GM18951 (cell line): Measurements from ENCODE around the gene LIN7C.

Experiments
- POLR2A ChIP-seq: IDR thresholded peaks from 4 replicates; pipeline ENCODE4 v1.6.1; 2011; ENCODE audit warnings: mild to moderate bottlenecking; ENCODE audit not compliant: insufficient read length, insufficient read depth; ENCODE audit errors: extremely low read depth
- in situ Hi-C: fragments of 300-500 bp; cut with MboI; formaldehyde crosslinking; loops from one replicate; pipeline ENCODE4 v1.12.0; 2022; ENCODE audit warnings: low sequenced_read_pairs, mixed read lengths, inconsistent platforms; ENCODE audit not compliant: unreplicated experiment

The LIN7C gene

DNA sequence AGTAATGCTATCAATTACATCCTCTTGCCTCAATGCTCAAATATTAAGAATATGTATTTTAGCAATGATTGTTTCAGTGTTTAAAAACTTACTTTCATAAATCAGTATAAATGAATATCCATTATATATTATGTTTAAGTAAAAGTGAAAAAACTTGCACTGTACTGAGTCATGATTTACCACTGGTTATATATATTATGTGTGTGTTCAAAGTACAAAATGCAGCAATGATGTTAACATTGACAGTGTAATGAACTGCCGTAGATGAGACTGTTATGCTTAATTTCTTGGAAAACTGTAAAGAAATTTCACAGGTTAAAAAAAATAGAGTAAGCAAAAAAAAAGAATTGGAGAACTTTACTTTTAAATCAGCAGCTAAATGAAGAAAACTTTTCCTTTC is 8.7 kb downstream of the LIN7C start:
- in situ Hi-C loops = loop anchor here (10.0 to 25.0 kb wide), 2 partner anchors 313 to 736 kb away; no protein-coding TSS in a partner anchor
- no peak for TF ChIP-seq POLR2A

DNA sequence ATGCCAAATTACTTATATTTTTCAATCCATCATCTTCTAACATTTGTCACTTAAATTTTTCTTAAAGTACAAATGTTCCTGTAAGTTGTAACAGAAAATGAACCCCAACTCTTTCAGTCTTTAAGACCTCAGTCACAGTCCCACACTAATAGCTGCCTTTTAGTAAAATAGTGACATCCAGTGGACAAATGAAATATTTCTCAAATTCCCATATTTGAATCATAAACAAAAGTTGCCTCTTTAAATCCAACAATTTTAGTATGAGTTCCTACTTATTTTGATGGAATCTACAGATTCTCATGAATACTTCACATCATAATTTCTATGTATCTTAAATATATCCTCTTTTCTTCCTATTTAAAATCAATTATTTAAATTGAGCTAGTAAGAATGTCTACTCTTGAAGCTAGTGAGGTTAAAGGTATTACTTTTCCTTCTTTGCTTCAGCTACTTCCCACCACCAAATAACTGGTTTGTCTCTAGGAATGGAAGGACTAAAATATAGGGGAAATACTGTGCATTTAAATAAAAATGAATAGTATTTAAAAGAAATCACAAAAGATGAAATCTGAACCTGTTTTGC is 9.2 kb downstream of the LIN7C start:
- in situ Hi-C loops = loop anchor here (10.0 to 25.0 kb wide), 2 partner anchors 313 to 735 kb away; no protein-coding TSS in a partner anchor
- TF ChIP-seq POLR2A = no peak

DNA sequence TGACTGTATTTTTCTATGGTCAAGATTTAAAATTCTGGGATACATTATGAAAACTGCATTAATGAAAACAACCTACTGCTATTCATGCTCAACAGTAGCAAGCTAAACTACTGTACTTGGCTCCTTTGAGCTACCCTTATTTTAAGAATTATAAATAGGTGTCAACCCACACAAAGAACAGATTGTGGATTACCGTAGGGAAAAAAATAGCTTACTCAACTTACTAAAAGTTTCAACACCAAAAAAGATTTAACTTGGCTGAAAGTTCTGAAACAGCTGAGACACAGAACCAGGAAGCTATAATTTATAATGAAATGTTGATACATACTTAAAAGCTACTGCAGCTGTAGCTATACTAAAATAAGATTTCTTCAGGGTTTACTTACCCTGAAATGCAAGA is 10.1 kb downstream of the LIN7C start:
- TF ChIP-seq POLR2A = no peak
- in situ Hi-C loops = loop anchor here (10.0 to 25.0 kb wide), 2 partner anchors 312 to 734 kb away; no protein-coding TSS in a partner anchor

DNA sequence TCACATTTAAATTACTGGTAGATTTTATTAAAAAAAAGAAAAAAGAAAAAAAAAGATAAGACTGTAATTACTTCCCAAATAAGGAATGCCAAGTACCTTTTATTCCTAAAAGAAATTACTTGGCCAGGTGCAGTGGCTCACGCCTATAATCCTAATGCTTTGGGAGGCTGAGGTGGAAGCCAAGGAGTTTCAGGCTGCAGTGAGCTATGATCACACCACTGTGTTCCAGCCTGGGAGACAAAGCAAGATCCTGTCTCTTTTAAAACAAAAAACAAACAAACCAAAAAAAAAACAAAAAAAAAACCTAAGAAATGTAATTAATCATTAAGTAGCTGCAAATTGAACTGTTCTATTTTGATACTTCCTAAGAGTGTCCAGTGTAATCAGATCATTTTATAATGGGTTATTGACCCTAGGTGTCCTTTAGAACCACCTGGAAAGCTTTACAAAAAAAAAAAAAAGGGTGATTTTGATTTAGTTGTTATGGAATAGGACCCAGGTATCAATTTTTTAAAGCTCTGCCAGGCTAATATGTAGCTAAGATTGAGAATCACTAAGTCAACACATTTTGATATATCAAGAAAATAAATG is 10.8 kb downstream of the LIN7C start:
- in situ Hi-C loops = loop anchor here (10.0 to 25.0 kb wide), 2 partner anchors 311 to 734 kb away; no protein-coding TSS in a partner anchor
- no peak for TF ChIP-seq POLR2A

DNA sequence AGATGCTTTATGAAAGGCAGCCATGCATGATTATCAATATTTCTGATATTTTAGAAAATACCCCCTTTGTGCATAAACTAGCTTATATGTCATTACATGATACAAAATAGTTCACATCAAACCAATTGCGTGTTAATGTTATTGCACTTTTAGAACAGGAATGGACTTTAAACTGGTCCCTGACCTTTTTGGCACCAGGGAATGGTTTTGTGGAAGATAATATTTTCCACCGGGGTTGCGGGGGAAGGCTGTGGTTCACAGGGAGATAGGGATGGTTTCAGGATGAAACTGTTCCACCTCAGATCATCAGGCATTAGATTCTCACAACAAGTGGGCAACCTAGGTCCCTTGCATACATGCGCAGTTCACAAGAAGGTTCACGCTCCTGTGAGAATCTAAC is 17.5 kb downstream of the LIN7C start:
- no peak for TF ChIP-seq POLR2A
- in situ Hi-C loops = loop anchor here (25.0 kb wide), 1 partner anchor 727 kb away; no protein-coding TSS in a partner anchor

DNA sequence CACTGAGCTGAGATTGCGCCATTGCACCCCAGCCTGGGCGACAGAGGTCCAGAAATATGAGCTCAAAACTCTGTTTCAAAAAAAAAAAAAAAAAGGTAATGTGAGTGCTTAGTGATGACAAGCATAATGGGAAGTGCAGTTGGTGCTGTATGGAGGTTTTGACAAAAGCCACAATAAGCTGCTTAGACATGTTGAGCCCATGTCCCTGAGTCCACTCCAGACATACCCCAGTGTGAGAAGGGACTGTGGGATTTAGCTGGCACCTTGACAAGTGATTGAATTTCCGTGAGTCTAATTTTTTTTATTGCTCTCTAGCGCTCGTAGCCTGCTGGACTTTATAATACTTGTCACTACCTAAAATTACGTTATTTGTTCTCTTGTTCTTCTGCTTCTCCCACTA is 18.9 kb downstream of the LIN7C start:
- in situ Hi-C loops = loop anchor here (25.0 kb wide), 1 partner anchor 725 kb away; no protein-coding TSS in a partner anchor
- no peak for TF ChIP-seq POLR2A

DNA sequence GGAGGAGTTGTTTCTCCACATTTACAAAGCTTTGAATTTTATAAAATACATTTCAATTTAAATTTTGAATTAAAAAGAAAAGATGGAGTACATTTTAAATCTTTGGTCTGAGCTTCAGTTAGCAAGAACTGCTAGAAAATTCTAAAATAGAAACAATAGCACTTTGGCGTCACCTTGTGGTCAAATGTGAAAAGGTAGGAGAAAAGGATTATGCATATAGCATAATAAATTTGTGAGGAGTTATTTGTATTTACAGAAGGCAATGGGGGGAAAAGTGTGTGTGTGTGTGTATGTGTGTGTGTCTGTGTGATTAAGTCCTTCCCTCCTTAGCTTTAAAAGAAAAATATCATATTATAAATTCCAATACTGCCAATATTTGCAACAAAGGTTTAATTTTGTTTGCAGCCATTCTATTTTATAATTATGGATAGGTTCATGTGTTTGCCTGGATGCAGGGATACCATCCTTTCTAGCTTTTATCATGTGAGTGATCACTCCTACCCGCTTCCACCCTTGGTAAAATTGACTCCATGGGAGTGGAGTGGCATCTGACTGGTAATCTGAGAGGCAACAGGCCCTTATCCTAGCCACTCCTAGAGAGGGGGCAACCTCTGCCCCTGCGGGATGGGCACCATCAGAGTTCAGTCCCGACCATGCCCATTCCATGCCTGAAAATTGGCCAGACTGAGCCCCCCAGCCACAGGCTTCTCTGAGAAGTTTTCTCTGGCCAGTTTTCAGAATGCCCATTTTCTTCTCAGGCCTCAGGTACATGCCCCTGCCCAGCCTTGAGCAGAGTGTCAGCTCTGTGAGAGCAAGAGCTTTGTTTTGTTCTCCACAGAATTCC is 20.4 kb downstream of the LIN7C start:
- in situ Hi-C loops = loop anchor here (25.0 kb wide), 1 partner anchor 724 kb away; no protein-coding TSS in a partner anchor
- no peak for TF ChIP-seq POLR2A

DNA sequence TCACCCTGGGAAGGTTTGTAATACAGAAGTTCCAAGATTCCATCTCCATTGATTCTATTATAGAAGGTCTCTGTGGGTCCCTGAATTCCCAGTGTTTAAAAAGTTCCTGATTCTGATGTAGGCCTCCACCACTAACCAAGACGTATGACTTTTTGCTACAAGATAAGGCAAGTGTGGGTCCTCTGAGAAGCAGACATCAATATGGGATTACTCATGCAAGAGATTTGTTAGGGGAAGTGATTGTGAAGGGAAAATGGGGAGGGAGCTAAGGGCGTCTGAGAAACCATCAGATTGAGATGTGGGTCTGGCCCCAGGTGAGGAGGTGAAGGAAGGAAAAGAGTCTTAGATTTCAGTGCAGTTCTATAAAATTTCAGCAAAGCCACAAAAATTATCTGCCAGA is 23.8 kb downstream of the LIN7C start:
- TF ChIP-seq POLR2A = no peak
- in situ Hi-C loops = loop anchor here (25.0 kb wide), 1 partner anchor 720 kb away; no protein-coding TSS in a partner anchor

DNA sequence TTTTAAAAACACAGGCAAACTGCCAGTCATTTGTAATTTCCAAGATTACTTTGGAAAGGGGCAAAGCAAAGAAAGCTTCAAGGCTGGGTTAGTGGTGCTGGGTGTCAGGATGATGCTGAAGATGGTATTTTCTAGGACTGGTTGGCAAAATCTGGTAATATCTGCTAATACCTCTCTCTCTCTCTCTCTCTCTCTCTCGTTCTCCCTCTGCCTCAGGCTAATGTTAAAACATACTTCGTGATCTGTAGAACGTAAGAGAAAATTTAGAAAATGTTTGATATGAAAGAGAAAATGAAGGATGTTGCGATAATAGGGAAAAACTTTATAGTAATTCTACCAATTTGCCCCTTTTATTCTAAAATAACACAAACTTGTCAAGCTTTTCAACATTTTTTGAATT is 24.6 kb downstream of the LIN7C start:
- in situ Hi-C loops = loop anchor here (25.0 kb wide), 1 partner anchor 720 kb away; no protein-coding TSS in a partner anchor
- no peak for TF ChIP-seq POLR2A

DNA sequence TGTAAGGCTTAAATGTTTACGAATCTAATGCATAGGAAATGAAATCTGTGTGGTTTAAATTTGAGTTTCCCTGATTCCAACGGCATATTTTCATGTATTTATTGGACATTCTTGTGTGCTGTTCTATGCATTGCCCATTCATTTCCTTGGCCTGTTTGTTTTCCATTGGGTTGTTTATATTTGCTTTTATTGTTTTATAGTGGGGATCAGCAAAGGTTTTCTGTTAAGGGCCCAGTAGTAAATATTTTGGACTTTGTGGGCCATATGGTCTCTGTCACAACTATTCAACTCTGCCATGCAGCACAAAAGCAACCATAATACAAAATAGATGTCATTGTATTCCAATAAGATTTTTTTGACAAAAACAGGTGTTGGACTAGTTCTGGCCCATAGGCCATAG is 28.7 kb downstream of the LIN7C start:
- in situ Hi-C loops = loop anchor here (25.0 kb wide), 1 partner anchor 716 kb away; no protein-coding TSS in a partner anchor
- TF ChIP-seq POLR2A = no peak

DNA sequence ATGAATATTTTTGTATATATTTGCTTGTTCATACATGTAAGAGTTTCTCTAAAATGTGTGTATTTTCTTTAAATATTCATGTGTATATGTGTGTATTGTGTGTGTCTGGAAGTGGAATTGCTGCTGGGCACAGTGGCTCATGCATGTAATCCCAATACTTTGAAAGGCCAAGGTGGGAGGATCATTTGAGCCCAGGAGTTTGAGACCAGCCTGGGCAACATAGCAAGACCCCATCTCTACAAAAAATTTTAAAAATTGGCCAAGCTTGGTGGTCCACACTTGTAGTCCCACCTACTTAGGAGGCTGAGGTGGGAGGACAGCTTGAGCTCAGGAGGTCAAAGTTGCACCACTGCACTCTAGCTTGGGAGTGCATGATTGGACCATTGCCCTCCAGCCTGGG is 29.3 kb downstream of the LIN7C start:
- no peak for TF ChIP-seq POLR2A
- in situ Hi-C loops = loop anchor here (25.0 kb wide), 1 partner anchor 715 kb away; no protein-coding TSS in a partner anchor

DNA sequence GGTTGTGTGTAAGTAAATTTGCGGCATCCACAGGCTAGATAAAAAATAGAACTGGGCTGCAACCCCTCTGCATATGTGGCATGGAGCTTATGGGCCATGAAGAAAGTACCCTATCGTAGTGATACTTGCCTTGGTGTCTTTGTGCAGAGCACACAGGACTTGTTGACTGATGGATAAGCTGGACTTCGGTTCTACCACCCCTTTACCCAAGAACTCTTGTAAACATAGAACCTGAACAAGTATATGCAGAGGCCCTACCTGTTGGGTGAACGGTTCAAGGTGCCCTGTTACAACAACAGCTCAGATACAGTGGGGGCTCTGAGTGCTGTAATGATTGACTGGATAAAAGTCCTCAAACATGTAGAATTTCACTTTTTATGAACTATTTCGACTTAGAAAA is 30.9 kb downstream of the LIN7C start:
- no peak for TF ChIP-seq POLR2A
- in situ Hi-C loops = loop anchor here (25.0 kb wide), 1 partner anchor 713 kb away; no protein-coding TSS in a partner anchor

DNA sequence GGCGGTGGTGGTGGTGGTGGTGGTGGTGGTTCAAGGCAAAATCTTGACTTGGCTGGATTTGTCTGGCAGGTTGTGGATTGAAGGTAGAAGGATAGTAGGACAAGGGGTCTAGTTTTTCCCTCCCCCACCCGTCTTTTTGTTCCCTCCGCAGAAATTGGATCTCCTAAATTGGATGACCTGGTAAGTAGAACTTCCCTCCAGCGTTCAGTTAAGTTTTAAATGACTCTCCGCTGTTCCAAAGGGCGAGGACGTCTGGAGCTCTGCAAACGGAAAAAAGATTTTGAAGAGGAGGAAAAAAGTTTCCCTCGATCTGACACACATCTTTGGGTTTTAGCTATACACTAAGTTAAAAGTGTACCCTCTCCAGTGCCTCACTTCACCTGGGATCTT is 33.6 kb downstream of the LIN7C start:
- in situ Hi-C loops = no loop called here
- no peak for TF ChIP-seq POLR2A
